ELF-1 (cell line): ENCODE data around the gene MAPKAPK2.

Experiments used
- DNase-seq: peaks from one replicate; pipeline ENCODE4 v3.0.0-alpha.2; 2016; ENCODE audit warnings: low read depth, low spot score

The MAPKAPK2 gene

GRCh38 chr1:206702803-206703202 is 18.1 kb downstream of the MAPKAPK2 start:
- peak; percentile 27 for DNase-seq

GRCh38 chr1:206703661-206704060 is 19.0 kb downstream of the MAPKAPK2 start:
- no peak for DNase-seq

DNA sequence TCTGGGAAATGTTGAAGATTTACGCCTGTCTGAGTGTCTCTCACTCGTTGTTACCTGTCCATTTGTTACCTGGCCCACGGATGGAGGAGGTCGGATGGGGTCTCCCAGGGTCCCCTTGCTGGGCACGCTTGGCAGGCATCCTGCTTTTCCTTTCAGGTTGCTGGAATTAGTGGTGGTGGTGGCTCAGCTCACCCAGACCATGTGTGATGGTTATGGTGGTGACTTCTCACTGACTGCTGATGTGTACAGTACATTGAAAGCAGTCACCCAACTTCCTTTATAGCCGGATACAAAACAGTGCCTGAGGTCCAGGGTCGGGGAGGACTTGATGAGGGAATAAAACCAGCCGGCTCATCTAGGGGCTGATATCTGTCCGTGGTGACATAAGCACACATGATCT is 19.5 kb downstream of the MAPKAPK2 start:
- DNase-seq = no peak

DNA sequence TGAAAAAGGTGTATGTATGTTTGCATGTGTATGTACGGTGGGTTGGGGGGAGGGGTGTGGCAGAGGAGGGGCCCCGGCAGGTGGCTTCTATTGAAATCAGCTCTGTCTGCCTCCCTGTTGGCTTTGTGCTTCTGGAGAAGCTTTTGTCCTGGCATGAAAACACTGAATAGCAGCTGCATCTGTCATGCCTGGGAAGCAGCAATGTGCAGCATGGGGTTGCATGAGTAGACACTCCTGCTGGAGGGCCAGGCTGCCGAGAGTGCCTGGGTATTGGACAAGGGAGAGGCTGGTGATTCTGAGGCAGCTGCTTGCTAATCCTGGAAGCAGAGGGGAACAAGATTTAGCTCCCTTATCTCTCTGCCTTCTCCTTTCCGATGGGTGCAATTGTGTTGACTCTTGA is 20.5 kb downstream of the MAPKAPK2 start:
- DNase-seq = peak; percentile 44

DNA sequence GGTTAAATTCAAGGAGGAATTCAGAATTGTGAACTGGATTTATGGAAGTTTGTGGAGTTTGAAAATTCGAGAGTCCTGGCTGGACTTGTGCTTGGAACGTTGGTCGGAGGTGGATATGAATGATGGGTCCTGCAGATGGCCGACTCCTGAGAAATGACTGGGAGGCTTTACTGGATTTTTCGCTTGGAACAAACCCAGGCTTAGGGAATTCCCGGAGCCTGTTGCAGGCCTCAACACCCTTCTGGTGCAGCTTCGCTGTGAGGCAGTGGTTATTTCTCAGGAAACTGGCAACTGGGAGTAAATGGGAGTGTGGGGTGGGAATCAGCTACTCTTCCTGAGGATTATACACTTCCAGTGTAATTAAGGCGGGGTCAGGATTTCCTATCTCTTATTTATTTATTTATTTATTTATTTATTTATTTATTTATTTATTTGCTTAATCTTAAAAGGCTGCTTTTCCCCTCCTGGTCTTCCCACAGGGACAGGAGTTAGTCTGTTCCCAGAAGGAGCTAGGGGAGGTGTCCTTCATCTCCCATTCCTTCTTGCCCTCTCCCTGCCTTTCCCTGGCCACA is 21.1 kb downstream of the MAPKAPK2 start:
- peak; percentile 15 for DNase-seq

- peak; percentile 54 for DNase-seq
Observed at GRCh38 chr1:206706298-206706791, 21.6 kb downstream of the MAPKAPK2 start.

GRCh38 chr1:206706806-206707366 is 22.2 kb downstream of the MAPKAPK2 start:
- DNase-seq = peak; percentile 8

DNA sequence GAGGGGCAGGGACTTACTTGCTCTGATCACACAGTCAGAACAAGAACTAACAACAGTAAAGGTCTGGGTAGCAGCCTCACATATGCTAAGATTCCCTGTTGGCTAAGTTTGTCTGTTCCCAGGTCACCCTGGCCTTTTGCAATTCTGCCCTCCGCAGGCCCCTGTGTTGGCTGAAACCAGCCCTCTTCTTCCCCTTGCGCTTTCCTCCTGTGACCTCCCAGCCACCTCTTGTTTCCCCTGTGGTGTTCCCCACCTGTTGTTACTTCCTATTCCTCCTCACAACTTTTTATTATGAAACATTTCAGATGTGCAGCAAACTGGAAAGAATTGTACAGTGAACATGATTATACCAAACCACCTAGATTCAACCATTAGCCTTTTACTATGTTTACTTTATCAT is 23.4 kb downstream of the MAPKAPK2 start:
- DNase-seq = no peak

DNA sequence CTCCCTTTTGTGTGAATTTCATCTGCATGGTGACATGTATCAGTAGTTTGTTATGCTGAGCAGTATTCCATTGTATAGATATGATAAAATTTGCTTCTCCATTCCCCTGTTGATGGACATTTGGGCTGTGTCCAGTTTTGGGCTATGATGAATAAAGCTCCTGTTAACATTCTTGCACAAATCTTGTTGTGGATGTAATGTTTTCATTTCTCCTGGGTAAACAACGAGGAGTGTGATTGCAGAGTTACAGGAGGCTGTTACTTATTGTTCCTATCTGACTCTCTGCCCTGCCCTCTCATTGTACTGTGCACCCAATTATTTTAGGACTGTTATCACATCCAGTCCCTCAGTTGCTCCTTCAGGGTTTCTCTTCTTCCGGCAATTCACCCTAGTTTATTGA is 24.2 kb downstream of the MAPKAPK2 start:
- no peak for DNase-seq

DNA sequence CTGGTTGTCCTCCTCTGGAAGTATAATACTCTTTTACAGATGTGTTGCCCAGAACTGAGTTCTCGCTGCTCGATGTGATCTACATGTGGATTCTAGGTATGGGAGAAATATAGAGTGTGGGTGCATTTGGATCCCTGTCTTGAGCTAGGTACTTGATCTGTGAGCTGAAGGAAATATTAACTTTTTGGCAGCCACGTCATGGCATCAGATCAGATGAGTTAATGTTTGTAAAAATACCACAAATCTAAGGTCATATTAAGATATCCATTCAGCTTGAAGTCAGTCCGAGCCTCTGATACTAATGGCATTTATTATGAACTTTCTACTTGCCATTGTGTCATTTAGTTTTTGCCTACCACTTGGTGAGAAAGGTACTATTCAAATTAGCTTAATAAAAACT is 24.6 kb downstream of the MAPKAPK2 start:
- no peak for DNase-seq

DNA sequence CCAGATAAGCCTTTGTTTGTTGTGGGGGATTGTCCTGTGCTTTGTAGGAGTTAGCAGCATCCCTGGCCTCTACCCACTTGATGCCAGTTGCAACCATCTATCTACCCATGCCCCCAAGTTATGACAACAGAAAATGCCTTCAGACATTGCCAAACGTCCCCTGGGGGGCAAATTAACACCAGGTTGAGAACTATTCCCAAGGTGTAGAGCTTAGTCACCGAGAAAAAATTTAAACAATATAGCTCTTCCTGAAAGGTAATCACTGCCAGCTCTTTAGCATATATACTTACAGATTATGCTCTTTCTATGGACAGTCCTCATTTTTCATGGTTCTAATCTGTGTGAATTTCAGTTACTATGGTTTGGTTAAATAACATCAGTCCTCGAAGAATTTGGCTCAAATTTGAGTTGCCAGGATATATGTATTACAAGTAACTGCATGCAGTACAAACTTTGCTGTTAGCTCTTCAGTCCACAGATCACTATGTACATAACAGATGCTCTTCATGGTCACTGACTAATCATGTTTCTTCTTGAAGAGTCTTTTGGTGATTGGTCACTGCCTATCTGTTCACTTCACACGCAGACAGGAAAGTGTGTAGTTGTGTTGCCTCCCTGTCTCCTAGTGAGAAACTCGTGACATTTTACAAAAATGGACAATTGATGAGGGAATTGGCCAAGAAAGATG is 25.2 kb downstream of the MAPKAPK2 start:
- no peak for DNase-seq

DNA sequence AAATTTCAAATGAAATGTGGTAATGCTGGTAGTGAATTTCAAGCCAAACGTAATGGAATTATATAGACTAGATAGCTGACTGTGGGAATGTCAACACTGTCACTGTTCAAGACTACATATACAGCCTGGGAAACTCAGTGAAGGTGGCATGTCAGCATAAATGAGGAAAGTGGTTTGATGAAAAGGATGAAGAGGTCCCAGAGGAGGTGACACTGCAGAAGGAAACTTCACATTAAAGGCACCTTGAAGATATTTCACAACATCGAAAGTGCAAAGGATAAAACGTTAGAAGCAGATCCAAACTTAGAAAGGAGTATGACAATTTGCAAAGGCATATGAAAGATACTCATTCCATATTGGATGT is 25.7 kb downstream of the MAPKAPK2 start:
- no peak for DNase-seq

DNA sequence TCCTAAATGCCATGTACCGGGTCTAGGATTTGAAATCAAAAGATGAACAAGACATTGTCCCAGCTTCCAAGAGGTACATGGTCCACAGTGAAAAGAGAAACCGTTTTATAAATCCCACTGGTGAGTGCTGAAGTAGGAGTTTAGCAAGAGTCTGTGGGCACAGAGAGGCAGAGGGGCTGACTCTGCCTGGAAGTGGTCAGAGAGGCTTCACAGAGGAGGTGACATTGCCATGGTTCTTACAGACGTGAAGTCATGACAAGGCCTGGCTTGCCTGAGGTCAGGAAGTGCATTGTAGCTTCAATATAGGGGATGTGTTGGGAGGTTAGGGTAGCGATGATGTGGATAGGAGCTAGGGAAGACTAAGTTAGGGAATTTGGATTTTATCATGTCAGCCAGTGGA is 28.4 kb downstream of the MAPKAPK2 start:
- no peak for DNase-seq

GRCh38 chr1:206713910-206714312 is 29.2 kb downstream of the MAPKAPK2 start:
- DNase-seq = no peak

DNA sequence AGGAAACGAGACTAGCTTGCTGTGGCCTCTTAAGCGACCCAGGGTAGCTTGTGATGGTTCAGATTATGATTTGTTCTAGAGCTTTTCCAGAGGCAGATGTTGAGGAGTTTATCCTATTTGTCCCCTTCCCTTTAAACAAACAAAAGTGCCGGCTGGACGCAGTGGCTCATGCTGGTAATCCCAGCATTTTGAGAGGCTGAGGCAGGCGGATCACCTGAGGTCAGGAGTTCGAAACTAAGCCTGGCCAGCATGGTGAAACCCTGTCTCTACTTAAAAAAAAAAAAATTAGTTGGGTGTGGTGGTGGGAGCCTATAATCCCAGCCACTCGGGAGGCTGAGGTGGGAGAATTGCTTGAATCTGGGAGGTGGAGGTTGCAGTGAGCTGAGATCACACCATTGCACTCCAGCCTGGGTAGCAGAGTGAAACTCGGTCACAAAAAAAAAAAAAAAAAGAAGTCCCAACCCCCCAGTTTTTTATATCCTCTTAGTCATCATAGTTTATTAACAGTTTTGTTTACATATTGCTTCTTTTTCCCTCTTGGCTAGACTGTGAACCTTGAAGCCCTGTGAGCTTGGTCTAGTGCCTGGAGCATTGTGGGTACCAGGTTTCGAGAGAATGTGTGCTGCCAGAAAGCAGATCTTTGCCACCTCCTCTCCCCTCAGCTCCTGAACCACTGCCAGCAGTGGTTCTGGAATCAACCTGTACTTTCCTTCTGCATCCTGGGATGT is 29.8 kb downstream of the MAPKAPK2 start:
- DNase-seq = no peak

DNA sequence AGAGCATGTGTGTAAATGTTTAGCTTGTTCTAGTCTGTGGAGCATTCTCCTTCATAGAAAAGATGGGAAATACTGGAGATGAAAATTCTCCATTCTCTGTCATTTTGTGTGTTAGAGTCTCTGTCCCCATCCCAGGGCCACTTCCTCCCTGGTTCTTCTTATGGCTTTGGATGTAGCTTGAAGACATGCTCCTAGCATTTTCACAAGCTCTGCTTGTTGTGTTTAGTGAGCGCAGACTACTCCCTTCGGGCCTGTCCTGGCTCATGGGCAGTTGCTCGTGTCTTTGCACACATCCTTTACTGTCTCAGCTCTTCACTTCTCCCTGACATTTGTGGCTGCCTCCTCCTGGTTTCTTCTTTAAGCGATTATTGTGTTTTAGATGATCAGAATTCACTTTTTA is 30.4 kb downstream of the MAPKAPK2 start:
- DNase-seq = no peak

DNA sequence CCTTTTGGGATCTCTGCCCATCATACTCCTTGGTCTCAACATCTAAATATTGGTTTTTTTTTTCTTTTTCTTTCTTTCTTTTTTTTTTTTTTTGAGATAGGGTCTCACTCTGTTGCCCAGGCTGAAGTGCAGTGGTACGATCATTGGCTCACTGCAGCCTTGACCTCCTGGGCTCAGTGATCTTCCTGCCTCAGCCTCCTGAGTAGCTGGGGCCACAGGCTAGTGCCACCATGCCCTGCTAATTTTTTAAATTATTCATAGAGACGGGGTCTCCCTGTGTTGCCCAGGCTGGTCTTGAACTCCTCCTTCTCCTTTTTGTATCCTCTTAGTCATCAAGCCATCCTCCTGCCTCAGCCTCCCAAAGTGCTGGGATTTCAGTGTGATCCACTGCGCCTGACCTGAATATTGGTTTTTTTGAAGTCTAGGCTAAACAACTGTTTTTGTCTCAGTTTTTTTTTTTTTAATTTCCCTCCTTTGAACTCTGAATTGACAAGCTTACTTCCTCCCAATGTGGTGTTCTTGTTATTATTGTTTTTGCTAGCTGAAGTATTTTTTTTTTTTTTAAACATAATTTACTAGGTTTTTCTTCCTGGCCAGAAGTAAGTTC is 30.9 kb downstream of the MAPKAPK2 start:
- no peak for DNase-seq

GRCh38 chr1:206716159-206716869 is 31.6 kb downstream of the MAPKAPK2 start:
- DNase-seq = no peak

- DNase-seq = no peak
Observed at GRCh38 chr1:206716870-206717673, 32.4 kb downstream of the MAPKAPK2 start.

- no peak for DNase-seq
Observed at GRCh38 chr1:206717674-206717989, 32.9 kb downstream of the MAPKAPK2 start.
